Lower lobe of right lung (tissue), 2 donors: ENCODE results near the gene ATP13A2. TPM values are rescaled to one million over a fixed set of nuclear protein-coding genes. Genes with fewer than 3 reads are reported as not detected.

Source experiments
- ATAC-seq, 2 donors: fragments of 200-7000 bp; cut with Tn5 transposase; one replicate each; pipeline ENCODE4 v1.9.1; 2020 to 2022; ENCODE audit warnings: mild to moderate bottlenecking in 2 of 2, moderate library complexity in 2 of 2
- DNase-seq: peaks from one replicate; pipeline ENCODE4 v3.0.0-alpha.2; 2020
- H3K27ac ChIP-seq: fragments of 200-600 bp; one replicate; pipeline ENCODE4 v1.8.0; 2022
- H3K27me3 ChIP-seq: fragments of 200-600 bp; one replicate; pipeline ENCODE4 v1.8.0; 2022; ENCODE audit warnings: low read depth
- H3K36me3 ChIP-seq: fragments of 200-600 bp; one replicate; pipeline ENCODE4 v1.8.0; 2022; ENCODE audit warnings: mild to moderate bottlenecking
- H3K4me1 ChIP-seq: fragments of 200-600 bp; one replicate; pipeline ENCODE4 v1.8.0; 2022
- H3K4me3 ChIP-seq: fragments of 200-600 bp; one replicate; pipeline ENCODE4 v1.8.0; 2022; ENCODE audit warnings: mild to moderate bottlenecking
- H3K9me3 ChIP-seq: fragments of 200-600 bp; one replicate; pipeline ENCODE4 v1.8.0; 2022
- CTCF ChIP-seq: fragments of 200-600 bp; IDR thresholded peaks from one replicate; pipeline ENCODE4 v1.8.0; 2022; ENCODE audit warnings: antibody characterized with exemption, mild to moderate bottlenecking
- intact Hi-C: fragments of 100-400 bp; cut with DNase I; formaldehyde crosslinking; loops from one replicate; pipeline ENCODE4 v1.11.0; 2022
- total RNA-seq: library from RNA; stranded (reverse); fragmentation: NEBNext Ultra II Directional; extraction: Animal tissue kit (Norgen Biotek cat#: 25700); gene quantifications from one replicate; pipeline ENCODE4 v1.2.1, GENCODE V29; 2021
- donor health status: DM: no; HTN: yes; CAD: no; lungs with severe emphysema.

Gene ATP13A2
- total RNA-seq, 1 donor from 2014 or later, result 39.9 TPM

GRCh38 chr1:17052038-17052437 is 40.3 kb upstream of the ATP13A2 start:
- ATAC-seq (no peak), DNase-seq (no peak)
- H3K4me3 ChIP-seq, result no peak overlapping the region
- H3K27ac ChIP-seq, result no peak overlapping the region
- TF ChIP-seq CTCF, result no peak
- peaks cover 31% of the 10 kb centered on the region for H3K36me3 ChIP-seq
- intact Hi-C loops, result no loop called here
- H3K4me1 ChIP-seq, result peaks cover 19% of the 10 kb centered on the region
- H3K9me3 ChIP-seq, result no peaks in the 10 kb centered on the region
- H3K27me3 ChIP-seq, result no peaks in the 10 kb centered on the region

- ATAC-seq (no peak), DNase-seq (no peak)
- H3K4me1 ChIP-seq, result peaks cover 23% of the 10 kb centered on the region
- no peaks in the 10 kb centered on the region for H3K27me3 ChIP-seq
- H3K9me3 ChIP-seq, result no peaks in the 10 kb centered on the region
- intact Hi-C loops, result loop anchor here (10.0 kb wide), 1 partner anchor 93 kb away; no protein-coding TSS in a partner anchor
- peaks cover 52% of the 10 kb centered on the region for H3K36me3 ChIP-seq
- no peak for TF ChIP-seq CTCF
- H3K27ac ChIP-seq, result no peak overlapping the region
- no peak overlapping the region for H3K4me3 ChIP-seq
Observed at GRCh38 chr1:17047924-17048323, 36.2 kb upstream of the ATP13A2 start.

- H3K36me3 ChIP-seq, result peaks cover 64% of the 10 kb centered on the region
Observed at GRCh38 chr1:17046334-17046657, 34.6 kb upstream of the ATP13A2 start.

GRCh38 chr1:17045634-17046333 is 34.1 kb upstream of the ATP13A2 start:
- ATAC-seq, result peak; percentile 64 to 88
- H3K36me3 ChIP-seq, result peaks cover 64% of the 10 kb centered on the region
- H3K27ac ChIP-seq, result peak overlapping the region; percentile 31
- intact Hi-C loops, result loop anchor here (10.0 kb wide), 1 partner anchor 91 kb away; no protein-coding TSS in a partner anchor
- peak; percentile 81 for TF ChIP-seq CTCF
- peaks cover 13% of the 10 kb centered on the region for H3K4me1 ChIP-seq
- no peaks in the 10 kb centered on the region for H3K27me3 ChIP-seq
- H3K9me3 ChIP-seq, result no peaks in the 10 kb centered on the region
- H3K4me3 ChIP-seq, result peak overlapping the region; percentile 37
- DNase-seq, result no peak

More at GRCh38 chr1:17046334-17046657, 34.6 kb upstream of the ATP13A2 start:
- H3K27me3 ChIP-seq, result no peaks in the 10 kb centered on the region
- H3K9me3 ChIP-seq, result no peaks in the 10 kb centered on the region
- intact Hi-C loops, result loop anchor here (10.0 kb wide), 1 partner anchor 91 kb away; no protein-coding TSS in a partner anchor
- ATAC-seq (no peak), DNase-seq (no peak)
- no peak for TF ChIP-seq CTCF
- no peak overlapping the region for H3K4me3 ChIP-seq
- H3K4me1 ChIP-seq, result peaks cover 13% of the 10 kb centered on the region
- no peak overlapping the region for H3K27ac ChIP-seq

GRCh38 chr1:17045150-17045549 is 33.4 kb upstream of the ATP13A2 start:
- TF ChIP-seq CTCF, result no peak
- Histone ChIP-seq H3K27me3 (no peaks in the 10 kb centered on the region), H3K4me3 (no peak overlapping the region), H3K27ac (no peak overlapping the region), H3K36me3 (peaks cover 64% of the 10 kb centered on the region), H3K4me1 (peaks cover 13% of the 10 kb centered on the region), H3K9me3 (no peaks in the 10 kb centered on the region)
- intact Hi-C loops, result loop anchor here (10.0 kb wide), 1 partner anchor 90 kb away; no protein-coding TSS in a partner anchor
- ATAC-seq (peak; percentile 71 to 86), DNase-seq (no peak)
